NB4 (cell line): Measurements from ENCODE around the gene AXIN2.
"Not testable (repeated sequence)": the region's sequence is repeated elsewhere in the genome, so short reads cannot be mapped to it uniquely, and the experiment has no call there.

Experiments
- DNase-seq: peaks from one replicate; pipeline ENCODE4 v3.0.0; 2010; ENCODE audit warnings: low read depth
- H3K4me3 ChIP-seq: one replicate; pipeline ENCODE4 v1.5.1; 2011; ENCODE audit warnings: mild to moderate bottlenecking, low read depth, low read length, moderate library complexity
- CTCF ChIP-seq: IDR thresholded peaks from one replicate; pipeline ENCODE4 v1.5.1; 2012; ENCODE audit warnings: low read depth, low read length
- MYC ChIP-seq: IDR thresholded peaks from 2 replicates; pipeline ENCODE4 v1.6.1; 2011; ENCODE audit warnings: low read depth, low read length
- POLR2A ChIP-seq: IDR thresholded peaks from 2 replicates; pipeline ENCODE4 v1.6.1; 2011; ENCODE audit warnings: mild to moderate bottlenecking; ENCODE audit not compliant: insufficient read length; ENCODE audit errors: extremely low read depth
- TF ChIP-seq, protein P1 (sequence below): IDR thresholded peaks from 2 replicates; pipeline ENCODE4 v1.6.1; 2011; ENCODE audit warnings: low read depth, low read length

AXIN2 gene

GRCh38 chr17:65487161-65487560 is 74.3 kb downstream of the AXIN2 start:
- DNase-seq: no peak
- no peak overlapping the region for H3K4me3 ChIP-seq
- TF ChIP-seq, protein P1, sequence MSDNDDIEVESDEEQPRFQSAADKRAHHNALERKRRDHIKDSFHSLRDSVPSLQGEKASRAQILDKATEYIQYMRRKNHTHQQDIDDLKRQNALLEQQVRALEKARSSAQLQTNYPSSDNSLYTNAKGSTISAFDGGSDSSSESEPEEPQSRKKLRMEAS: no peak
- TF ChIP-seq CTCF: no peak
- no peak for TF ChIP-seq POLR2A
- TF ChIP-seq MYC: no peak

DNA sequence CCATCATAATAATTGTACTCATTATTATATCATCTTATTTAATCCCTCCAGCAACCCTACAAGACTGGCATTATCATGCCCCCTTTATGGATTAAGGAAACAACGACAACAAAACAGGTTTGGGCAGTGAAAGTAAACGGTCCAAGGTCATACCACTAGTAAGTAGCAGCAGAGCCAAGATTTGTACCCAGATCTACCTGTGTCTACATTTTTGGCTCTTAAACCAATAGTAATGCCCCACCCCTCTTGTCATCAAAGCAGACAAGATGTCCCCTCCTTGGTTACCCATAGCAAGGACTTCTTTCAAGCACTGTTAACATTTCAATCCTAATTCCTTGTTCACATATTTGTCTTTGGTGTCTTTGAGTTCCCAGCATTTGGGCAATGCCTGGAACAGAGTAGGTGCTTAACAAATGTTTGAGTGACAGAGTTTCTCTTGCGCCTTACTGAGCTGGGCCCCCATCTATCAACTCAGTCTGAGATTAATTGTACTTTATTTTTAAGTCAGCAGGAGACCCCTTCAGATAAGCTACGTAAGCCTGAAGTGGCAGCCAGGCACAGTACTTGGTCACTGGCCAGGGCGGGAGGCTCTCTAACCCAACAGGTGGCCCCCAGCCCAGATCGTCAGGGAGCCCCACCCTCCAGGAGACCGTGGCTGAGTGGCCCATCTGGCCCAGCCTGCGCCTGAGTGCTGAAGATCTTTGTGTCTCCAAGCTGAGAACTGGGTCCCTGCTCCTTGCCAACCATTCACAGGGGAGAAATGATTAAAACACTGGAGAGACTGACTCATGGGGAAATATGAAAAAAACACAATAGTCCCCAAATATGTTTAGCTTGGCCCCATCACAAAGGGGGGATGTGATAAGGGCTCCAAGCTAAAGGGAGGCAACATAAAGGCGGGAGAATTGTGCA is 75.8 kb downstream of the AXIN2 start:
- TF ChIP-seq POLR2A (no peak), CTCF (no peak), MYC (no peak)
- TF ChIP-seq, protein P1: no peak
- no peak for DNase-seq
- no peak overlapping the region for H3K4me3 ChIP-seq

GRCh38 chr17:65484405-65484804 is 77.0 kb downstream of the AXIN2 start:
- not testable (repeated sequence) for DNase-seq, H3K4me3 ChIP-seq

DNA sequence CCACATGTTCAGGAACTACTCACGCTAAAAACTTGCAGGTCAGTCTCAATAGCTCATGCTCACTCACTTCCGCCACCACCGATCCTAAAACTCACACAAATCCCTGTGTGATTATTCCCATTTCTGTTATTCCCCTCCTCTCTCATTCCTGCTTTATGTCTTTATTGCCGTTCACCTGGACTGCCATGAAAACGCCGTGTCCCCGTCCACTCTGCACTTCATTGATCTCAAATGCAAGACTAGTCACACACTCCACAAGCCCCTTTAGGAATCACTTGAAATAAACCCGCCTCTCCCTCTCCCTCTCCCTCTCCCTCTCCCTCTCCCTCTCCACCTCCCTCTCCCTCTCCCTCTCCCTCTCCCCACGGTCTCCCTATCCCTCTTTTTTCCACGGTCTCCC is 78.0 kb downstream of the AXIN2 start:
- no peak for DNase-seq
- TF ChIP-seq CTCF (no peak), POLR2A (no peak), MYC (no peak)
- TF ChIP-seq, protein P1: no peak
- no peak overlapping the region for H3K4me3 ChIP-seq

GRCh38 chr17:65482201-65482600 is 79.2 kb downstream of the AXIN2 start:
- DNase-seq: no peak

More at GRCh38 chr17:65482201-65482600, 79.2 kb downstream of the AXIN2 start:
- H3K4me3 ChIP-seq: no peak overlapping the region
- TF ChIP-seq CTCF: no peak
- TF ChIP-seq POLR2A: no peak
- TF ChIP-seq, protein P1: no peak
- no peak for TF ChIP-seq MYC
